GM21381 (cell line): Measurements from ENCODE around the gene PUSL1.
"Not testable (repeated sequence)": the region's sequence is repeated elsewhere in the genome, so short reads cannot be mapped to it uniquely, and the experiment has no call there.

Experiments
- ATAC-seq: cut with Tn5 transposase; IDR thresholded peaks from one replicate; pipeline ENCODE4 v1.9.1; 2021; ENCODE audit warnings: mild to moderate bottlenecking, moderate library complexity; ENCODE audit not compliant: unreplicated experiment

Gene PUSL1

GRCh38 chr1:1307261-1307922 lies 1.0 kb upstream of the PUSL1 start:
- peak; percentile 1 for ATAC-seq

DNA sequence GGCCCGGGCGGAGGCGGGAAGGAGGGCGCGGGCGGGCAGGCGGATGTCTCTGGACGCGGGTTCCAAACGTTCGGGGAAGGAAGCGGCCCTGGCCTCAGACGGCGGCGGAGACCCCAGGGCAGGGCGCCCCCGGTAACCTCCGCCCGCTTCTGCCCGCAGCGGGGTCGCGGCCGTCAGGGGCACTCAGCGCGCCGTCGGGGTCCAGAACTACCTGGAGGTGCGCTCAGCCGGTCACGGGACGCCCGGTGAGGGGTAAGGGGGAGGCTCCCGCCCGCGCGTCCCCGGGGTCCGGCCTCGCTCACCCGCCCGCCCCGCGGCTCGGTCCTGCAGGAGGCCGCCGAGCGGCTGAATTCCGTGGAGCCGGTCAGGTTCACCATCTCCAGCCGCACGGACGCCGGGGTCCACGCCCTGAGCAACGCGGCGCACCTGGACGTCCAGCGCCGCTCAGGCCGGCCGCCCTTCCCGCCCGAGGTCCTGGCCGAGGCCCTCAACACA lies 406 bp downstream of the PUSL1 start:
- ATAC-seq: no peak

DNA sequence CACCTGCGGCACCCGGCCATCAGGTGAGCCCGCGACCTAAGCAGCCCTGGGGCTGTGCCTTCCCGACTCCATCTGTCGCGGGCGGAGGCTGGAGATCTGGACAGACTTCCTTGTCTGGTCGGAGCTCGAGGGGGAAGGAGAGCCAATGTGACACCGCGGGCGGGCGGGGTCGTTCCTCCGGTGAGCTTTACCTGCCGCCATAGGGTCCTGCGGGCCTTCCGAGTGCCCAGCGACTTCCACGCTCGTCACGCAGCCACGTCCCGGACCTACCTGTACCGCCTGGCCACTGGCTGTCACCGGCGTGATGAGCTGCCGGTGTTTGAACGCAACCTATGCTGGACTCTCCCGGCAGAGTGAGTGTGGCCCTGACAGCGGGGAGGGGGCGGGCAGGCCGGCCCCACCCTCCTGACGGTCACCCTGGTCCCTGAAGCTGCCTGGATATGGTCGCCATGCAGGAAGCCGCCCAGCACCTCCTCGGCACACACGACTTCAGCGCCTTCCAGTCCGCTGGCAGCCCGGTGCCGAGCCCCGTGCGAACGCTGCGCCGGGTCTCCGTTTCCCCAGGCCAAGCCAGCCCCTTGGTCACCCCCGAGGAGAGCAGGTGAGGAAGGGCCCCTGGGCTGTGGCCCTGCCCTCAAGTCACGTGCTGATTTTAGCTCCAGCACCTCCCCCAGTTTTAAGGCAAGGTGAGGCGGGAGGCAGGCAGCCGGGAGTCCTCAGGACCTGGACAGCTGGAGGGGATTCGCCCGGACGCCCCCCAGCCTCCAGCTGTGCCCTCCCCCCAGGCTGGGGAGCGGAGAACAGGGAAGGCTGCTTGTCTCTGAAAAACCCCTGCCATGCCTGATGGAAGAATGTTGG lies 1.1 kb downstream of the PUSL1 start:
- ATAC-seq: no peak

DNA sequence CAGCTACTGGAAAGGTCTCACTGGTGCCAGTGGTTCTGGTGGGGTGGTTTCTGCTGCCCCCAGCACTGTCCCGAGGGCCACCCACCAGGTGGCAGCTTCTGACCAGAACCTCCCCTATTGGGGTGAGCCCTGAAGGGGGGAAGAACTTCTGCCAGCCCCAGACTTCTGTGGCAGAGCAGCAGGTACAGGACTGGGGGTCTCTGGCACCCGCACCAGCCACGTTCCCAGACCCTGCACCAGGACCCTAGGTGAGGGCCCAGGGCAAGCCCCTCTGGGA lies 1.6 kb downstream of the PUSL1 start:
- no peak for ATAC-seq

DNA sequence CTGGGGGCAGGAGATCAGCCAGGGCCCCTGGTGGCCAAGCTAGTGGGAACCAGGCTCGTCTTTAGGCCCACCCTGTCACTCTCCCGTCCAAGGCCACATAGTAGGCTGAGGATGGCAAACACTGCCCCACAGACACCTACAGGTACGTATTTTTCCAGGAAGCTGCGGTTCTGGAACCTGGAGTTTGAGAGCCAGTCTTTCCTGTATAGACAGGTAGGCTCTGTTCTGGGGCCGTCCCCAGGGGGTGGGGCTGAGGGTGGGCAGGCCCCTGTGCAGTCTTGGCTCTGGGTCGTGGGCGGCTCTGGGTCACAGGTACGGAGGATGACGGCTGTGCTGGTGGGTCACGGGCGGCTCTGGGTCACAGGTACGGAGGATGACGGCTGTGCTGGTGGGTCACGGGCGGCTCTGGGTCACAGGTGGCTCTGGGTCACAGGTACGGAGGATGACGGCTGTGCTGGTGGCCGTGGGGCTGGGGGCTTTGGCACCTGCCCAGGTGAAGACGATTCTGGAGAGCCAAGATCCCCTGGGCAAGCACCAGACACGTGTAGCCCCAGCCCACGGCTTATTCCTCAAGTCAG lies 2.2 kb downstream of the PUSL1 start:
- no peak for ATAC-seq

DNA sequence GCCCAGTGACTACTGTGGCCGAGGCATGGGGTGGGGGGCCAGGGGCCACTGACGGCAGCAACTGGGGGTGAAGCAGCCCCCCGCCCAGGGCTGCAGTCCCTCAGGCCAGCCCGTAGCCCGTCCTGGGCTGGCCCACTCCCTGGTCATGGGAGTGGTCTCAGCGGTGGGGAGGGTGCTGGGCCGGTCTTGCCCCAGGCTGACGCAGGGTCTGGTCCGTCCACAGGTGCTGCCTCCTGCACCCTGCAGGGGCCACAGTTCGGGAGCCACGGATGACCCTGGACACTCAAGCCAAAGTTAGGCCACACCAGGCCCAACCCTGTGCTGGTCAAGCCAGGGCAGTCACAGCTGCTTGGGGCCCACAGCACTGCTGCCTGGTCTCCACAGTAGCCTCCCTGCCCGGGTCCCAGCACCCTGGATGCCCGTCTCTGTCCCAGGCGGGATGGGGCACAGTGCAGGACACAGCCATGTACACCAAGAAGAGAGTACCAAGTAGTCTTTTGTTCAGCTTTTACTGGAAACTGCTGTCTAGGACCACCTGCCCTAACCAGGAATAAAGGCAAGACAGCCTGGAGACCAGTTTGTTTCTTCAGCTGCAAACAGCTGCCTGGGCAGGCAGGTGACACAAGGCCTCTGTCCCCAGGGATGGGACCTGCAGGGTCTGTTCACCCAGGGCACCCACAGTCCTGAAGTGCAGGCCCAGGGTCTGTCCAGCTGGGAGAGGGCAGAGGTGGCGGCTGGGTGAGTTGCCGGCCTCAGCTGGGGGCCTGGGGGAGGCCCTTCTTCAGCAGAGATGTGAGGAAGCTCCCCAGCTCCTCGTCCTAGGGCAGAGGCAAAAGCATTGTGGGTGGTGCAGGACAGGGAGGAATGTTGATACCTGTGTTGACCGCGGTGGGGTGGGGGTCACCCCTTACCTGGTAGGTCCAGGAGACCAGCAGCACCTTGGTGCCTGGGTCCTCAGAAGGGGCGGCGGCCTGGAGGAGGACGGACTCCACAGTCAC lies 3.0 kb downstream of the PUSL1 start:
- ATAC-seq: no peak

GRCh38 chr1:1312450-1313314 lies 4.3 kb downstream of the PUSL1 start:
- ATAC-seq: no peak

DNA sequence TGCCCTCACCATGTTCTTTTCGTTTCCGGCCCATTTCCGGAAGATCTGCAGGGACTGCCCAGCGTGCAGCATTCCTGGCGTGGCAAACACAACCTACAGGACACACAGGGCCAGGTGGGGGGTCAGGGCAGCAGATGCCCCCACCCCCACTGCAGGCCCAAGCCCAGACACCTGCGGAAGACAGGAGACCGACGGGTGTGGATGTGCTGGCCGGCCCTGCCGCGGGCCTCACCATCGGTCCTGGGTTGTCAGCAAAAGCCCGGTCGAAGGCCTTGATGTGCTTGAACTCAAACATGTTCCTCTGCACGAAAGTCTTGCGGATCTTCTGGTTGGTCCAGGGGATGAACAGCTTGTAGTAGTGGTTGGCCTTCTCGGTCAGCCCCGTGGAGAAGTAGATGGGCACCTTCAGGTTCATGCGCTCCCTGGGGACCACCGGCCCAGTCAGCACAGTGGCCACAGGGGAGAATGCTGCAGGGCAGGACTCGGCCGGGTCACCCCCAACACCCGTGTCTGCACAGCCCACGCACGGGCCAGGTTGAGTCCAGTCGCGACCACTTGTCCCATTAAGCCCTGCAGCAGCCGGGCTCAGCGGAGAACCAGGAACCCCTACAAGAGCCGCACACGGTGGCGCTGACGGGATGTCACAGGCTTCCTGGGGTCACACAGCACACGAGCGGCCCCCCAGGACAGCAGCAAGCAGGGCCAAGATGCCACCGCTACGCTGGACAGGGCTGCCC lies 5.3 kb downstream of the PUSL1 start:
- ATAC-seq: no peak

DNA sequence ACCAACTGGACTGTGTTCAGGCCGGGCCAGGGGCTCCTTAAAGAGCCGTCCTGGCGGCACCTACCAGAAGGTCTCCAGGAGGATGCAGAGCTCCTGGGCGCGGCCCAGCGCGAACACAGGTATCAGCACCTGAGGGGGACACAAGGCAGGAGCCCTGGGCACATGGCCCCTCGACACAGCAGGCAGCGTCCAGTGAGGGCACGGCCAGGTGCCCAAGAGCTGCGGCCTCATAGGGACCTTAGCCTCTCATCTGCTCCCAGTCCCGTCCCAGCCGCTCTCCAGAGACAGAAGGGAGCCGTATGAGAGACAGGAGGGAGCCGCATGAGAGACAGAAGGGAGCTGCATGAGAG lies 5.8 kb downstream of the PUSL1 start:
- no peak for ATAC-seq

DNA sequence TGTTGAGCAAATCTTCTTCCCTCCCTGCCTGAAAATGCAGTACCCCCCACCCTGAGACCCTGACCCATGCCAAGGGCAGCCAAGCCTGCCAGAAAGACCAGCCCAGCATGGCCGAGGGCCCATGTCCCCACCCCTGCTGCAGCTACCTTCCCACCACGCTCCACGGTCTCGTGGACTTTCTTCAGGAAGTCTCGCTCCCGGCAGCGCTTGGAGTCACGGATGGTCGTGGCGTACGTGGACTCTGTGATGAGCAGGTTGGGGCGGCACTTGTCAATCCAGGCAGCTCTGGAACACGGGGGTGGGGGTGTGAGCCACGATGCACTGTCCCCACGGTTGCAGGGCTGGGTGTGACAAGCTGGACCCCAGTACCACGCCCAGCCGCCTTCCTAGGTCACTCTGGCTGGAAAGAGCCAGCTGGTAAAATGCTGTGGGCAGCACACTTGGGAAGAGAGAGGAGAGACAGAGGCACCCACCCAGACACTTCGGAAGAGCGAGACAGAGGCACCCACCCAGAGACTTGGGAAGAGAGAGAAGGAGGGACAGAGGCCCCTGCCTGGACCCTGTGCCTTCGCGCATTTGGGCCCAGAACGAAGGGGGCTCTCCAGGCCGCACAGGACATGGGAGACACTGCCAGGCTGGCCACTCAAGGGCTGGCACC lies 6.4 kb downstream of the PUSL1 start:
- no peak for ATAC-seq

GRCh38 chr1:1315435-1315954 lies 7.1 kb downstream of the PUSL1 start:
- no peak for ATAC-seq

DNA sequence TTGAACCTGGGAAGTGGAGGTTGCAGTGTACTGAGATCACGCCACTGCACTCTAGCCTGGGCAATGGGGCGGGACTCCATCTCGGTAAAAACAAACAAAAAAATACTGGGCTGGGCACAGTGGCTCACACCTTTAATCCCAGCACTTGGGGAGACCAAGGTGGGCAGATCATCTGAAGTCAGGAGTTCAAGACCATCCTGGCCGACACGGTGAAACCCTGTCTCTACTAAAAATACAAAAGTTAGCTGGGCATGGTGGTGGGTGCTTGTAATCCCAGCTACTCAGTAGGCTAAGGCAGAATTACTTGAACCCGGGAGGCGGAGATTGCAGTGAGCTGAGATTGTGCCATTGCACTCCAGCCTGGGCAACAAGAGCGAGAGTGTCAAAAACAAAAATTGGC lies 7.8 kb downstream of the PUSL1 start:
- not testable (repeated sequence) for ATAC-seq

DNA sequence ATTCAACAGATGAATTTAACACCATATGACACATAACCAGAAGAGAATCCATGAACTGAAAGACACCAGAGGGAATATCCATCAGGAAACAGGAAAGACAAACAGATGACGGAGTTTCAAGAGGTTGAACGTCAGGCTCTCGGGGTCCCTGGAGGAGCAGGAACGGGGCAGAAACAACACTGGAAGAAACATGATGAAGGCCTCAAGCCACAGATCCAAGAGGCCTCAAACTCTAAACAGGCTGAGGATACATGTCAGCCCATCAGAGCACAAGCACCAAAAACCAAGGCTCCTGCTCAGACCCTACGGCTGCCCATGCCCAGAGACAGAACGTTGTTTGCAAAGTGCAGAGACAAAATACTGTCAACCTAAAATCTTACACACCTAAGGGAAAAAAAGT lies 9.0 kb downstream of the PUSL1 start:
- no peak for ATAC-seq

DNA sequence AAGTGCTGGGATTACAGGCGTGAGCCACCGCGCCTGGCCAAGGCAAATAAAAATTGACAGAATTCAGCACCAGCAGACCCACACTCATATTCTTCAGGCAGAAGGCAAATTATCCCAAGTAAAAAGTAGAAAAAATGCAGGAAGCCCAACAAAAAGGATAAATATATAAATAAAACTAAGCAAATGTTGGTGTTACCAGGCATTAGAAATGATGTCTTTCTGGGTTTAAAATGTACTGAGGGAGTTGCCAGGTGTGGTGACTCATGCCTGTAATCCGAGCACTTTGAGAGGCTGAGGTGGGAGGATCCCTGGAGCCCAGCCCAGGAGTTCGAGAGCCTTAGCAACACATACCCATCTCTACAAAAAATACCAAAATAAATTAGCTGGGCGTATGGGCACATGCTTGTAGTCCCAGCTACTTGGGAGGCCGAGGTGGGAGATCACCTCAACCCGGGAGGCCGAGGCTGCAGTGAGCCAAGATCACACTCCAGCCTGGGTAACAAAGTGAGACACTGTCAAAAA lies 9.8 kb downstream of the PUSL1 start:
- no peak for ATAC-seq

DNA sequence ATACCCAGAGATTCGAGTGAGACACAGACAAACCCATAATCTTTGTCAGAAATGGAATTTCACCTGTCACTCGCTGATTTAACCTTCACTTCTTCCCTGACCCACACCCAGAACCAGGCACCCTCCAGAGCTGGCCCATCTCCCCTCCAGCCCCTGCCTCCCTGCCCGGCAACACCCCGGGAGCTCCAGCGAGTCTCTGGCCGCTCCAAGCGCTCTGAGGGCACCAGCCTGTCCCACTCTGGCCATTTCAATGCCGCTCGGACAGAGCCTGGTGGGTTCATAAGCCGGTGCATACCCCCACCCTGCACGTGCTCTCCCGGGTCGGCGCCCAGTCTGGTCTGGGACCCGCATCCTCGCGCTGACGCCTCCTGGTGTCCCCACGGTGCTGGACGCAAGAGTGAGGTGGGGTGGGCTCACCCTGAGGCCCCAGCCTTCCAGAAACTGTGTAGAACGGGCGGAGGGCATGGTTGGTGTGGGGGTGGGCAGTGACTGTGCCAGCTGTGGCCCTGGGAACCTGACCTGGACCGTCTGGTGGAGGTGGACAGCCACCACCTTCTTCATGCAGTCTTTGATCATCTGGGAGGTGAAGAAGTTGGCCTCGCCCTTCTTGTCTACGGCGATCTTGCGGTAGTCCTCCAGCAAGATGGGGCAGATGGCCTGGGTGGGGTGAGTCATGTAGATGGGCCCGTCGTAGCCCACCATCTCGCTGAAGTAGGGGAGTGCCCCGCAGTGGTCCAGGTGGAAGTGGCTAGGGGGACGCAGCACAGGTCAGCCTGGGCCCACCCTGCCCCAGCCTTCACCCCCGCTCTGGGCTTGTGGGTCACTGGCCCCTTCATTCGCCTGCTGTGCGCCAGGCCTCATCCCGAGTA lies 10.6 kb downstream of the PUSL1 start:
- no peak for ATAC-seq

GRCh38 chr1:1319646-1319941 lies 11.2 kb downstream of the PUSL1 start:
- ATAC-seq: no peak

GRCh38 chr1:1320666-1321448 lies 12.5 kb downstream of the PUSL1 start:
- no peak for ATAC-seq
